GM19328 (cell line): ENCODE measurements around the gene PCLO.

ENCODE experiments used
- ATAC-seq: cut with Tn5 transposase; IDR thresholded peaks from one replicate; pipeline ENCODE4 v1.9.1; 2021; ENCODE audit warnings: mild to moderate bottlenecking, moderate library complexity; ENCODE audit not compliant: unreplicated experiment

PCLO gene

GRCh38 chr7:82841828-82842227 lies 320.9 kb downstream of the PCLO start:
- no peak for ATAC-seq

DNA sequence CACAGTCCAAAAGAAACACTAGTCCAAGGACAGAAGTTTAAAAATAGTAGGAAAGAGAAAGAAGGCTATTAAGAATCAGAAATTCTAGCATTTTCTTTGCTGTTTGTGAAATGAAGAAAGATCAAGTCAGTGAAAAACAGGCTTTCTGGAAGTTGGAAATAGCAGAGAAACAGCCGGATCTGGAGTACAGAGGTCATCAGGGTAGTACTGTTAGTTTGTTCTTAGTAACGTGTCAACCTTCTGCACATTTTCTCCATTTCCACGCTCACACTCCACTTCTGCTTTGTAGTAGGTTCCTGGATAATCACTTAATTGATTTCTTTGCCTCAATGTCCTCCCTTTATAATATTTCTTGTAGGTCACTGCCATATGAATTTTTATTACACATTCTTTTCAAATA lies 322.6 kb downstream of the PCLO start:
- ATAC-seq, result no peak

DNA sequence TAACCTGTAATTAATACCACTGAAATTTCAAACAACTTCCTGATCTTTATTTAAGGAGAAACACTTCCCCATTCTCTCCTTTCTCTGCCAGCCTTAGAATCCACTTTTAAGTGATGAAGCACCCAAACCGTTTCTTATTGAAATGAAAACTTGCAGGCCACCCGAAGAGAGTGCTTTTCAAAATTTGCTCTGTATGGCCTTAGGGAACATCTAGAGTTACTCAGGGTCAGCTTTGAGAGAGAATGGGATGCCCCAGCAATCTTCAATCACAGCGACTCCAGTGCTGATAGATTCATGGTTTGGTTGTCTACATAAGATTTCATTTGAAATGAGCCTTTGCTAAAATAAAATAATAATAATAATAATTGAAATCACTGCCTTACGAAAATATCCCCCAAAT lies 323.1 kb downstream of the PCLO start:
- ATAC-seq, result no peak

DNA sequence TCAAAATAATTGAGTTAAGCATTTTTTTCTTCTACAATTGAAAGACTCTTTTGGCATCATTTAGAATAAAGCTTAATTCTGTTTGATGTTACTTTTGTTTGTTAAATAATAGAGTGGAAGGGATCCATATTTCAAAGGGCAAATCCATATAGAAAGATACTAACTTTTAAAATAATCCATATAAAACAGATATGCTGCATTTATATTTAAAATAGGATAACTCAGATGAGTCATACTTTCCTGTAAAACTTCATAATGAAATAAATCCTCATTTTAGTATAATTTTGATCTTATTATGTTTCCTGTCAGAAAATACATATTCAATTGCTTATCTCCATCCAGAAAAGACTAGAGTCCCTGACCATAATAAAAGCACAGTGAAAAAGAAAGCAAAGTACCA lies 323.6 kb downstream of the PCLO start:
- ATAC-seq, result no peak

DNA sequence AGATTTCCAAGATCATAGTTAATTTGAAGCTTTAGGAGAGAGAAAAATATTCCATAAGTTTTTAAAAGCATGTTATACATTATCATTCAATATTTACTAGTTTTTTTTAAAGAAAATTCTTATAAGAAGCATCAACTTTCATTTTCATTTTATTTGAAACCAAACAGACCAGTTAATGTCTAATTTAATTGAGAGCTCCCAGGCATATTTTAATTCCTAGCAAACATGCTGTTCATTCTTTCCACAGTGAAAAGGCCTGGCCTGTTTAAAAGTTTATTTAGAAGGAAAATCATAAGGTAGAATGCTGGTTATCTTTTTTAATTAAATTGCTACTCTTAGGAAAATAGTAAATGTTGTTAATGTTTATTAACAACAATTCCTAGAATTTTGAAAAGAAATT lies 324.4 kb downstream of the PCLO start:
- ATAC-seq, result no peak

DNA sequence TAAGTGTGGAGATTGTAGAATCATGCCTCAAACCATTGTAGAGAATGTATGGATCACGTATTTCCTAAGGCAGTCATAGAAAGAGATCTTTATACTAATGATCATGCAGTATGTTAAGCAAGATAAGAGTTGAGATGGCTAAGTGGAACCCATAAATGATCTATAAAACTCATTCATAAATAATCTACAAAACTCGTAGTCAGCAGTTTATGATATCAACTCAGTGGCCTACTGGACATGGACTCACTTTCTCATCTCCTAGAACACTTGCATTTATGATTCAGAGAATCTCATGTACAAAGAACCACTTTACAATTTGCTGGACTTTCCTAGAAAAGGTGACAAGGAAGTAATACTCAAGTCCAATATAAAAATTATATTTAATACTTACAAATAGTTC lies 339.6 kb downstream of the PCLO start:
- ATAC-seq, result no peak

- no peak for ATAC-seq
Observed at GRCh38 chr7:82821037-82821436, 341.6 kb downstream of the PCLO start.

GRCh38 chr7:82818171-82818570 lies 344.5 kb downstream of the PCLO start:
- no peak for ATAC-seq

GRCh38 chr7:82816272-82816671 lies 346.4 kb downstream of the PCLO start:
- ATAC-seq, result no peak

GRCh38 chr7:82810558-82811259 lies 352.0 kb downstream of the PCLO start:
- ATAC-seq, result peak; percentile 84

DNA sequence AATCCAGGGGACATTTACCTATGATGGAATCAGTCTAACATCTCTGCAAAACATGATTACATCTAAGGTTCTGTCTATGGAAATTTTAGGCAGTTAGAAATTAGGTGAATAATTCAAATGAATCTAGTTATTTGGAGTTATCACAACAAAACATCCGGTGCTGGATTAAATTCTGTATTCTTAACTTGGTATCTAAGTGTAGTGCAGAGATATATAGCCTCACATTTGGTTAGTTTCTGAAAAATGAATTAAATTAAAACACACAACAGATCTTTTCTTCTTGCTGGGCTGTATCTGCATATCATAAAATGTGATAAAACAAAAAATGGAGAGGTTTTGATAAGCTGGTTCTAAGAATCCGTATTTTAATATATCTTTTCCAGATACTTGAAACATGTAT lies 354.1 kb downstream of the PCLO start:
- ATAC-seq, result no peak

GRCh38 chr7:82805527-82805960 lies 357.1 kb downstream of the PCLO start:
- no peak for ATAC-seq

GRCh38 chr7:82803411-82803810 lies 359.3 kb downstream of the PCLO start:
- no peak for ATAC-seq

GRCh38 chr7:82789883-82790609 lies 372.6 kb downstream of the PCLO start:
- no peak for ATAC-seq

GRCh38 chr7:82778021-82778420 lies 384.7 kb downstream of the PCLO start:
- no peak for ATAC-seq

DNA sequence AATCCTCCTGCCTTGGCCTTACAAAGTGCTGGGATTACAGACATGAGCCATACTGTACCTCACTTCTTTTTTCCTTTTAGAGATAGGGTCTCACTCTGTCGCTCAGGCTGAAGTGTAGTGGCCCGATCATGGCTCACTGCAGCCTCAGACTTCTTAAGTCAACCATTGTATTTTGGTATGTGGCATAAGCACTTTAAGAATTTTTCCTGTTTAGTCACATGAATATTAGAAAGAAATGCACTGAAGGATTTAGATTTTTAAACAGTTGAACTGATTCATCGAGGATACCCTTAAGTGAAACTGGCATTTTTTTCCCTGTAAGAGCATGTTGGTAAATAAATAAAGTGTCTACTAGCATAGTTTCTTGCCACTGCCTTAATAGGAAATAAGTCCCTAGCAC lies 399.8 kb downstream of the PCLO start:
- no peak for ATAC-seq

- no peak for ATAC-seq
Observed at GRCh38 chr7:82760831-82761230, 401.9 kb downstream of the PCLO start.

- no peak for ATAC-seq
Observed at GRCh38 chr7:82760074-82760473, 402.6 kb downstream of the PCLO start.

DNA sequence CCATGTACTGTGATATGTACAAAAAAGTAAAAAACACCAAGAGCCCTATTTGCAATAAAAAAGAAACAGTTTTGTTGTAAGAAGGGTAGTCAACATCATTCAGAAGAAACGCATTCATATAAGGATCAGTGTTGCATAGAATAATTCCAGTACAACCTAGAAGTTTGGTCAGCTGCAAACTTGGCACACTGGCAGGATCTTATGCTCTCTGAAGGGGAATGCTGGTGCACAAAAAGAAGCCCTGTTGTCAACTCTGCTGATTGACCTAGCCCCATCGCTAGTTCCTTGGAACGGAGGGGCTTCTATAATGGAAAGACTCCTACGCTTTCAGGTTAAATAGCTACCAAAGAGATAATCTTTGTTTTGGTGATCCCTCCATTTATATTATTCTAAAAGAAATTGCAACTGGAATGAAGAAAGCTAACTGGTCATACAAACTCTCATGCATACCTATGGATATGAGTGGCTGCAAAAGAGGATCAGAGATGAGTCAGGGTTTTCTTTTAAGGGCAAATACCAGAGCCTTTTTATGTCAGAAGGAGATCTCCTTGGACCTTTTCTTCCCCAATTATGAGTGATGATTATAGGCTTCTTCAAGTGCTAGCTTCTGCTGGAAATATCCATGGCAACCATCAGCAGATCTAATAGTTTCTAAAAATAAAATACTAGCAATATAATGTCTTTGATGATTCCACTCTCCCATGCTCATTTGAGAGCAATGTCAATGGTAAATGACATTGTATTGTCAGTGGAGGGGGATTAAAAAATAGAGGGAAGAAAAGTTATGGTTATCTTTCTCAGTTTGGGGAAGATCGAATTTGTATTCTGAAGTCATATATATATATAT lies 406.8 kb downstream of the PCLO start:
- ATAC-seq, result no peak

DNA sequence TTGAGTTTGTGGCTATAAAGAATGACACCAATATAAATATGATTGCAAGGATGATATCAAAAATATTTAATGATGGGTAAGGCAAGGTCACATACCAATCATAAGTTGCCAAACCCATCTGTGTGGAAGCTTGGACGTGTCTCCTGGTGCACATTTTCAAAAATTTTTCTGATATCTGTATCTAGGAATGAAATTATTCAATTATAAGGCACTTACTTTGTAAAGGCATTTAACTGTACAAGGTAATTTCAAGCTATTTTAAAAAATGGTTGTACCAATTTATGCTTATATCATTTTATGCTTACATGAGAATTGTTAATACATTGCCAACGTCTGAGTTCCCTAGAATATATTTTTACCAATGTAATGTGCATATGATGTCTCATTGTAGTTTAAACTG lies 412.7 kb downstream of the PCLO start:
- ATAC-seq, result no peak

DNA sequence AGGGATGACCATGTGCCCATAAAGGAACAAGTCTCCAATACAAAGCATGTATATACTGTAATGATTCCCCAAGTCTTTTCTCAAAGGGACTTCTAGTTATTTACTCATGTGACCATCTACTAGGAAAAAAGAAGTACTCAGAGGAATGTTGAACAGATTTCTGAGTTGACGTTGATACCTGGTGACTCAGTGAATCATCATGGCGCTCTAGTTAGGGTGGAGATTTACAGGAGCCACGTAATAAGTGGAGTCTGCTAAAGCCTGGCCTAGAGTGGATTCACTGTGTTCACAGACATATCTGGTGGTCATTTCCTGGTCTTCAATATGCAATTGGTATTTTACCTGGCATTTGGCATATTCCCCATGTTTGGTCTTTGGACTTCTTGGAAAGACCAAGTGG lies 416.9 kb downstream of the PCLO start:
- no peak for ATAC-seq

GRCh38 chr7:82745117-82745516 lies 417.6 kb downstream of the PCLO start:
- no peak for ATAC-seq
